ENCODE data around the gene UCP3.

Gene UCP3

GRCh38 chr11:74018331-74019005, 9.6 kb upstream of the UCP3 start:
- DNase-seq (ENCODE audit: low read depth), result no peak

GRCh38 chr11:74017631-74018030, 8.7 kb upstream of the UCP3 start:
- no peak for DNase-seq (ENCODE audit: low read depth)

GRCh38 chr11:74015919-74016684, 7.2 kb upstream of the UCP3 start:
- DNase-seq (ENCODE audit: low read depth), result no peak

GRCh38 chr11:74014880-74015279, 6.0 kb upstream of the UCP3 start:
- DNase-seq (ENCODE audit: low read depth), result no peak

- no peak for DNase-seq (ENCODE audit: low read depth)
These were observed 4.3 kb upstream of the UCP3 start for GRCh38 chr11:74013141-74013540.

- no peak for DNase-seq (ENCODE audit: low read depth)
These were observed 3.4 kb upstream of the UCP3 start for GRCh38 chr11:74012074-74012809.

- no peak for DNase-seq (ENCODE audit: low read depth)
These were observed 2.6 kb upstream of the UCP3 start for GRCh38 chr11:74011360-74012073.

GRCh38 chr11:74010306-74011300, 1.7 kb upstream of the UCP3 start:
- DNase-seq (ENCODE audit: low read depth), result no peak

- DNase-seq (ENCODE audit: low read depth), result no peak
These were observed 905 bp upstream of the UCP3 start for GRCh38 chr11:74009675-74010305.

- no peak for DNase-seq (ENCODE audit: low read depth)
These were observed 304 bp upstream of the UCP3 start for GRCh38 chr11:74009230-74009547.

- DNase-seq (ENCODE audit: low read depth), result no peak
These were observed 1.1 kb downstream of the UCP3 start for GRCh38 chr11:74007691-74008372.

GRCh38 chr11:74006743-74007304, 2.1 kb downstream of the UCP3 start:
- no peak for DNase-seq (ENCODE audit: low read depth)

GRCh38 chr11:74005721-74006517, 3.0 kb downstream of the UCP3 start:
- no peak for DNase-seq (ENCODE audit: low read depth)

- peak; percentile 69 for DNase-seq (ENCODE audit: low read depth)
These were observed 3.9 kb downstream of the UCP3 start for GRCh38 chr11:74004759-74005615.

- no peak for DNase-seq (ENCODE audit: low read depth)
These were observed 4.7 kb downstream of the UCP3 start for GRCh38 chr11:74004046-74004695.

GRCh38 chr11:74002832-74003231, 6.1 kb downstream of the UCP3 start:
- DNase-seq (ENCODE audit: low read depth), result no peak

- DNase-seq (ENCODE audit: low read depth), result no peak
These were observed 7.0 kb downstream of the UCP3 start for GRCh38 chr11:74001822-74002286.
